ENCODE results near the gene NME3.

NME3 gene

GRCh38 chr16:1791943-1792812 is 20.8 kb upstream of the NME3 start:
- Mint-ChIP-seq H3K4me3 (no peak overlapping the region), H3K36me3 (ENCODE audit: low read depth) (peaks cover 12% of the 10 kb centered on the region), H3K9me3 (peaks cover 9% of the 10 kb centered on the region), H3K4me1 (no peaks in the 10 kb centered on the region), H3K27me3 (ENCODE audit: low read depth, poor library complexity) (no peaks in the 10 kb centered on the region), H3K27ac (no peak overlapping the region)
- TF ChIP-seq CTCF (IDR thresholded peaks at IDR 0.05) = no peak
- DNase-seq = no peak

GRCh38 chr16:1791256-1791942 is 20.1 kb upstream of the NME3 start:
- Mint-ChIP-seq H3K4me3 (no peak overlapping the region), H3K36me3 (ENCODE audit: low read depth) (peaks cover 5% of the 10 kb centered on the region), H3K27me3 (ENCODE audit: low read depth, poor library complexity) (no peaks in the 10 kb centered on the region), H3K4me1 (no peaks in the 10 kb centered on the region), H3K27ac (no peak overlapping the region), H3K9me3 (peaks cover under 1% of the 10 kb centered on the region)
- no peak for DNase-seq
- TF ChIP-seq CTCF (IDR thresholded peaks at IDR 0.05) = no peak

- no peak overlapping the region for H3K27ac Mint-ChIP-seq
- H3K36me3 Mint-ChIP-seq (ENCODE audit: low read depth) = no peaks in the 10 kb centered on the region
- no peaks in the 10 kb centered on the region for H3K9me3 Mint-ChIP-seq
- DNase-seq = no peak
- no peak for TF ChIP-seq CTCF (IDR thresholded peaks at IDR 0.05)
- H3K4me3 Mint-ChIP-seq = no peak overlapping the region
- no peaks in the 10 kb centered on the region for H3K27me3 Mint-ChIP-seq (ENCODE audit: low read depth, poor library complexity)
- H3K4me1 Mint-ChIP-seq = no peaks in the 10 kb centered on the region
Measured at GRCh38 chr16:1790611-1791255, 19.4 kb upstream of the NME3 start.

GRCh38 chr16:1790261-1790610 is 18.9 kb upstream of the NME3 start:
- no peak for DNase-seq
- no peaks in the 10 kb centered on the region for H3K9me3 Mint-ChIP-seq
- peaks cover under 1% of the 10 kb centered on the region for H3K4me1 Mint-ChIP-seq
- H3K4me3 Mint-ChIP-seq = no peak overlapping the region
- no peaks in the 10 kb centered on the region for H3K36me3 Mint-ChIP-seq (ENCODE audit: low read depth)
- H3K27me3 Mint-ChIP-seq (ENCODE audit: low read depth, poor library complexity) = no peaks in the 10 kb centered on the region
- no peak overlapping the region for H3K27ac Mint-ChIP-seq
- no peak for TF ChIP-seq CTCF (IDR thresholded peaks at IDR 0.05)

- H3K27me3 Mint-ChIP-seq (ENCODE audit: low read depth, poor library complexity) = no peaks in the 10 kb centered on the region
- DNase-seq = peak; percentile 3
- no peaks in the 10 kb centered on the region for H3K36me3 Mint-ChIP-seq (ENCODE audit: low read depth)
- no peak for TF ChIP-seq CTCF (IDR thresholded peaks at IDR 0.05)
- no peak overlapping the region for H3K4me3 Mint-ChIP-seq
- no peak overlapping the region for H3K27ac Mint-ChIP-seq
- H3K9me3 Mint-ChIP-seq = no peaks in the 10 kb centered on the region
- H3K4me1 Mint-ChIP-seq = peaks cover 5% of the 10 kb centered on the region
Measured at GRCh38 chr16:1789643-1790045, 18.3 kb upstream of the NME3 start.

All from nephron progenitor cell (in vitro differentiated cells).